Body of pancreas (tissue), 4 donors: ENCODE results near the gene ZCWPW2. TPM values are rescaled to one million over a fixed set of nuclear protein-coding genes. Genes with fewer than 3 reads are reported as not detected.

Experiments
- ATAC-seq: fragments of 150-250 bp; one replicate; pipeline ENCODE4 v1.9.1; 2016
- DNase-seq, 4 donors: peaks; one replicate each; pipeline ENCODE4 v3.0.0-alpha.2; 2019
- H3K27ac ChIP-seq, 4 donors: fragments of 200-600 bp; sonication (generic); 1 replicate in 3 of 4; 2 replicates in 1 of 4; pipeline versions ENCODE4 v1.5.1 to v1.6.1; 2016 to 2019; ENCODE audit warnings: mild to moderate bottlenecking in 1 of 4, mixed read lengths in 1 of 4, moderate library complexity in 1 of 4
- H3K27me3 ChIP-seq, 2 donors: fragments of 200-600 bp; sonication (generic); one replicate each; pipeline ENCODE4 v1.6.0; 2016; ENCODE audit warnings: mild to moderate bottlenecking in 1 of 2
- H3K36me3 ChIP-seq, 2 donors: fragments of 200-600 bp; sonication (generic); replicated peaks in 1 of 2; 2 replicates each; pipeline ENCODE4 v1.5.1; 2016; ENCODE audit warnings: low read depth in 2 of 2; ENCODE audit not compliant: insufficient read depth in 1 of 2
- H3K4me1 ChIP-seq: fragments of 200-600 bp; sonication (generic); one replicate; pipeline ENCODE4 v1.6.0; 2016
- H3K4me3 ChIP-seq, 2 donors: fragments of 200-600 bp; sonication (generic); 1 replicate in 1 of 2; 2 replicates in 1 of 2; pipeline ENCODE4 v1.5.1; 2016 to 2019
- H3K9me3 ChIP-seq, 3 donors: fragments of 200-600 bp; sonication (generic); 1 replicate in 2 of 3; 2 replicates in 1 of 3; pipeline ENCODE4 v1.5.1; 2016
- CTCF ChIP-seq, 7 experiments: fragments of 450-650 bp in 4 of 7; fragments of 200-600 bp in 3 of 7; sonication (generic) in 3 of 7; IDR thresholded peaks; one replicate each; pipeline ENCODE4 v1.5.1; 2016 to 2019; ENCODE audit warnings: antibody characterized with exemption in 7 of 7
- POLR2A ChIP-seq, 3 donors: fragments of 450-650 bp; IDR thresholded peaks; one replicate each; pipeline ENCODE4 v1.6.1; 2016; ENCODE audit warnings: antibody characterized with exemption in 3 of 3, mild to moderate bottlenecking in 2 of 3
- WGBS, 2 donors: methylation state at CpG; one replicate each; pipeline ENCODE4 v1.1.5; 2017; 5-methylcytosine and 5-hydroxymethylcytosine counted together
- intact Hi-C: fragments of 100-400 bp; cut with DNase I; formaldehyde crosslinking; loops from one replicate; pipeline ENCODE4 v1.15.1; 2023
- total RNA-seq, 2 donors: library from RNA; depleted of rRNA; stranded (reverse); fragments of >200 nt; gene quantifications; one replicate each; pipeline ENCODE4 v1.1.0, GENCODE V29; 2016

The ZCWPW2 gene
- total RNA-seq, 2 donors from 2014 or later = 1.3 TPM; not detected in 1

GRCh38 chr3:28386049-28386448 lies 37.5 kb downstream of the ZCWPW2 start:
- H3K4me3 ChIP-seq = no peak overlapping the region
- H3K27me3 ChIP-seq = no peaks in the 10 kb centered on the region
- H3K36me3 ChIP-seq = no peaks in the 10 kb centered on the region
- no peaks in the 10 kb centered on the region for H3K4me1 ChIP-seq
- WGBS, 2 donors = 94 to 96% methylated on average over 5 of the region's 5 CpGs
- DNase-seq = no peak
- intact Hi-C loops = no loop called here
- H3K9me3 ChIP-seq = no peaks in the 10 kb centered on the region
- no peak for TF ChIP-seq POLR2A (IDR thresholded peaks at IDR 0.05)
- H3K27ac ChIP-seq = no peak overlapping the region
- ATAC-seq = no peak

- ATAC-seq = no peak
- H3K27ac ChIP-seq = no peak overlapping the region
- H3K27me3 ChIP-seq = no peaks in the 10 kb centered on the region
- H3K4me1 ChIP-seq = no peaks in the 10 kb centered on the region
- no peaks in the 10 kb centered on the region for H3K36me3 ChIP-seq
- TF ChIP-seq CTCF (IDR thresholded peaks at IDR 0.05) = no peak
- TF ChIP-seq POLR2A (IDR thresholded peaks at IDR 0.05) = no peak
- intact Hi-C loops = no loop called here
- no peak overlapping the region for H3K4me3 ChIP-seq
- H3K9me3 ChIP-seq = no peaks in the 10 kb centered on the region
- no peak for DNase-seq
- 77 to 100% methylated on average over 1 of the region's 1 CpG for WGBS, 2 donors
Observed at GRCh38 chr3:28388978-28389377, 40.5 kb downstream of the ZCWPW2 start.

GRCh38 chr3:28399206-28399605 lies 50.7 kb downstream of the ZCWPW2 start:
- Histone ChIP-seq H3K27me3 (no peaks in the 10 kb centered on the region), H3K36me3 (no peaks in the 10 kb centered on the region), H3K4me3 (no peak overlapping the region), H3K4me1 (no peaks in the 10 kb centered on the region), H3K9me3 (peaks cover 0 to 5% (median 0%) of the 10 kb centered on the region in 3 donors), H3K27ac (no peak overlapping the region)
- intact Hi-C loops = no loop called here
- ATAC-seq (no peak), DNase-seq (no peak)
- WGBS, 2 donors = 86 to 92% methylated on average over 1 to 3 of the region's 3 CpGs
- TF ChIP-seq POLR2A (IDR thresholded peaks at IDR 0.05) (no peak), CTCF (IDR thresholded peaks at IDR 0.05) (no peak)

GRCh38 chr3:28406241-28406640 lies 57.7 kb downstream of the ZCWPW2 start:
- 50 to 86% methylated on average over 1 of the region's 1 CpG for WGBS, 2 donors
- Histone ChIP-seq H3K36me3 (no peaks in the 10 kb centered on the region), H3K9me3 (peaks cover 0 to 5% (median 0%) of the 10 kb centered on the region in 3 donors), H3K4me3 (no peak overlapping the region), H3K4me1 (no peaks in the 10 kb centered on the region), H3K27me3 (no peaks in the 10 kb centered on the region), H3K27ac (no peak overlapping the region)
- no peak for ATAC-seq
- DNase-seq = no peak
- intact Hi-C loops = no loop called here
- TF ChIP-seq CTCF (IDR thresholded peaks at IDR 0.05) (no peak), POLR2A (IDR thresholded peaks at IDR 0.05) (no peak)

GRCh38 chr3:28449398-28449797 lies 100.9 kb downstream of the ZCWPW2 start:
- TF ChIP-seq POLR2A (IDR thresholded peaks at IDR 0.05) (no peak), CTCF (IDR thresholded peaks at IDR 0.05) (no peak)
- H3K9me3 ChIP-seq = no peaks in the 10 kb centered on the region
- intact Hi-C loops = no loop called here
- DNase-seq = no peak
- no peak overlapping the region for H3K27ac ChIP-seq
- no peaks in the 10 kb centered on the region for H3K36me3 ChIP-seq
- H3K4me3 ChIP-seq = no peak overlapping the region
- H3K27me3 ChIP-seq = no peaks in the 10 kb centered on the region
- H3K4me1 ChIP-seq = no peaks in the 10 kb centered on the region
- no peak for ATAC-seq
